Liver (tissue), 9 donors: ENCODE measurements around the gene PDE3B. TPM values are rescaled to one million over a fixed set of nuclear protein-coding genes. Genes with fewer than 3 reads are reported as not detected.

Source experiments
- DNase-seq: peaks from one replicate; pipeline ENCODE4 v3.0.0-alpha.2; 2017; ENCODE audit warnings: low spot score
- H3K27ac ChIP-seq, 2 donors: one replicate each; pipeline ENCODE4 v1.7.0; 2013; ENCODE audit warnings: inconsistent platforms in 2 of 2, low read length in 2 of 2, control low read depth in 1 of 2, low read depth in 1 of 2, mild to moderate bottlenecking in 1 of 2
- H3K27me3 ChIP-seq, 4 donors: one replicate each; pipeline versions ENCODE4 v1.6.1 to v1.7.0; 2013; ENCODE audit warnings: low read length in 3 of 4, inconsistent platforms in 1 of 4, mild to moderate bottlenecking in 1 of 4, moderate library complexity in 1 of 4; ENCODE audit not compliant: control insufficient read depth in 4 of 4, insufficient read depth in 4 of 4
- H3K36me3 ChIP-seq, 4 donors: one replicate each; pipeline versions ENCODE4 v1.6.1 to v1.7.0; 2013; ENCODE audit warnings: low read length in 3 of 4, mild to moderate bottlenecking in 3 of 4, low read depth in 1 of 4, moderate library complexity in 1 of 4; ENCODE audit not compliant: control insufficient read depth in 4 of 4, insufficient read depth in 3 of 4
- H3K4me1 ChIP-seq, 4 donors: one replicate each; pipeline versions ENCODE4 v1.6.1 to v1.7.0; 2013; ENCODE audit warnings: low read length in 3 of 4, mild to moderate bottlenecking in 3 of 4, moderate library complexity in 1 of 4; ENCODE audit not compliant: control insufficient read depth in 4 of 4, insufficient read depth in 4 of 4
- H3K4me3 ChIP-seq, 3 donors: one replicate each; pipeline versions ENCODE4 v1.6.1 to v1.7.0; 2013; ENCODE audit warnings: low read length in 3 of 3, control low read depth in 1 of 3, low read depth in 1 of 3, mild to moderate bottlenecking in 1 of 3
- H3K9ac ChIP-seq, 2 donors: one replicate each; pipeline ENCODE4 v1.7.0; 2013; ENCODE audit warnings: low read length in 2 of 2, mild to moderate bottlenecking in 2 of 2, moderate library complexity in 2 of 2, control low read depth in 1 of 2, low read depth in 1 of 2
- H3K9me3 ChIP-seq, 4 donors: one replicate each; pipeline versions ENCODE4 v1.6.1 to v1.7.0; 2013; ENCODE audit warnings: low read length in 3 of 4; ENCODE audit not compliant: control insufficient read depth in 4 of 4
- ATF3 ChIP-seq: IDR thresholded peaks from 2 replicates; pipeline ENCODE4 v1.6.1; 2016; ENCODE audit warnings: antibody characterized with exemption
- EGR1 ChIP-seq, 2 donors: IDR thresholded peaks; 2 replicates each; pipeline ENCODE4 v1.6.1; 2016 to 2018; ENCODE audit warnings: antibody characterized with exemption in 2 of 2, low read depth in 2 of 2
- FOXA1 ChIP-seq: IDR thresholded peaks from 2 replicates; pipeline ENCODE4 v1.6.1; 2016; ENCODE audit warnings: antibody characterized with exemption
- FOXA2 ChIP-seq: IDR thresholded peaks from 2 replicates; pipeline ENCODE4 v1.6.1; 2016; ENCODE audit warnings: antibody characterized with exemption
- GABPA ChIP-seq, 2 donors: IDR thresholded peaks in 1 of 2; conservative IDR thresholded peaks in 1 of 2; 2 replicates each; pipeline ENCODE4 v1.6.1; 2016; ENCODE audit warnings: antibody characterized with exemption in 2 of 2, mild to moderate bottlenecking in 1 of 2, moderate library complexity in 1 of 2
- HNF4A ChIP-seq, 2 donors: conservative IDR thresholded peaks; 2 replicates each; pipeline ENCODE4 v1.6.1; 2016; ENCODE audit warnings: antibody characterized with exemption in 2 of 2, mild to moderate bottlenecking in 2 of 2
- HNF4G ChIP-seq: IDR thresholded peaks from 2 replicates; pipeline ENCODE4 v1.6.1; 2016; ENCODE audit warnings: antibody characterized with exemption
- JUND ChIP-seq, 2 donors: IDR thresholded peaks; 2 replicates each; pipeline ENCODE4 v1.6.1; 2016; ENCODE audit warnings: antibody characterized with exemption in 2 of 2
- NR2F2 ChIP-seq: IDR thresholded peaks from 2 replicates; pipeline ENCODE4 v1.6.1; 2016; ENCODE audit warnings: antibody characterized with exemption
- RXRA ChIP-seq, 2 donors: IDR thresholded peaks; 2 replicates each; pipeline ENCODE4 v1.6.1; 2017 to 2018; ENCODE audit warnings: antibody characterized with exemption in 2 of 2, mild to moderate bottlenecking in 1 of 2
- SP1 ChIP-seq: IDR thresholded peaks from 2 replicates; pipeline ENCODE4 v1.6.1; 2018; ENCODE audit warnings: antibody characterized with exemption, mild to moderate bottlenecking
- TAF1 ChIP-seq: conservative IDR thresholded peaks from 2 replicates; pipeline ENCODE4 v1.6.1; 2016; ENCODE audit warnings: antibody characterized with exemption, mild to moderate bottlenecking
- YY1 ChIP-seq: IDR thresholded peaks from 2 replicates; pipeline ENCODE4 v1.6.1; 2016; ENCODE audit warnings: antibody characterized with exemption, mild to moderate bottlenecking
- ZBTB33 ChIP-seq: IDR thresholded peaks from 2 replicates; pipeline ENCODE4 v1.6.1; 2016; ENCODE audit warnings: antibody characterized with exemption
- WGBS: extraction: QIAGEN DNeasy Blood & Tissue Kit; methylation state at CpG from one replicate; pipeline ENCODE4 v1.1.7; 2013; 5-methylcytosine and 5-hydroxymethylcytosine counted together
- polyA plus RNA-seq, 2 donors: library from polyadenylated mRNA; stranded (reverse) in 1 of 2; unstranded in 1 of 2; fragments of 200-250 nt in 1 of 2; fragments of >200 nt in 1 of 2; fragmentation: Nextera tagmentation in 1 of 2; extraction: Ambion mirVana in 1 of 2; gene quantifications; one replicate each; pipeline versions ENCODE4 v1.2.1 to v1.2.3, GENCODE V29; 2013 to 2015
- total RNA-seq, 2 donors: library from RNA; depleted of rRNA; stranded (reverse); fragments of >200 nt; gene quantifications; one replicate each; pipeline ENCODE4 v1.2.3, GENCODE V29; 2014
- TF ChIP-seq, protein P1 (sequence below): IDR thresholded peaks from 2 replicates; pipeline ENCODE4 v1.6.1; 2016; ENCODE audit warnings: antibody characterized with exemption, mild to moderate bottlenecking
- TF ChIP-seq, protein P2 (sequence below): IDR thresholded peaks from 2 replicates; pipeline ENCODE4 v1.6.1; 2016; ENCODE audit warnings: antibody characterized with exemption
- TF ChIP-seq, protein P3 (sequence below): fragments of 150-350 bp; IDR thresholded peaks from 2 replicates; pipeline ENCODE4 v1.5.1; 2017; ENCODE audit warnings: improper control_type of control experiment, low read depth, low read length; ENCODE audit not compliant: missing input control
- donor health status: healthy.
- donor health status: healthy.
- donor health status: healthy.
- donor health status: healthy.
- donor health status: healthy.

PDE3B gene
- total and polyA plus RNA-seq, 4 donors, result 11.3 to 43.1 (median 21.7) TPM

- 90% methylated on average over 4 of the region's 4 CpGs for WGBS
- H3K27ac ChIP-seq, result no peak overlapping the region
Measured at GRCh38 chr11:14673421-14673820, 29.8 kb downstream of the PDE3B start.

More at GRCh38 chr11:14673421-14673820, 29.8 kb downstream of the PDE3B start:
- DNase-seq, result no peak
- H3K4me3 ChIP-seq, result no peak overlapping the region
- H3K27me3 ChIP-seq, result no peaks in the 10 kb centered on the region
- no peaks in the 10 kb centered on the region for H3K9me3 ChIP-seq
- H3K9ac ChIP-seq, result no peak overlapping the region
- TF ChIP-seq SP1, result no peak
- no peak for TF ChIP-seq HNF4G
- TF ChIP-seq GABPA (IDR thresholded peaks at IDR 0.05 in 1 of 2, conservative IDR thresholded peaks at IDR 0.05 in 1 of 2), result no peak
- TF ChIP-seq, protein P1, sequence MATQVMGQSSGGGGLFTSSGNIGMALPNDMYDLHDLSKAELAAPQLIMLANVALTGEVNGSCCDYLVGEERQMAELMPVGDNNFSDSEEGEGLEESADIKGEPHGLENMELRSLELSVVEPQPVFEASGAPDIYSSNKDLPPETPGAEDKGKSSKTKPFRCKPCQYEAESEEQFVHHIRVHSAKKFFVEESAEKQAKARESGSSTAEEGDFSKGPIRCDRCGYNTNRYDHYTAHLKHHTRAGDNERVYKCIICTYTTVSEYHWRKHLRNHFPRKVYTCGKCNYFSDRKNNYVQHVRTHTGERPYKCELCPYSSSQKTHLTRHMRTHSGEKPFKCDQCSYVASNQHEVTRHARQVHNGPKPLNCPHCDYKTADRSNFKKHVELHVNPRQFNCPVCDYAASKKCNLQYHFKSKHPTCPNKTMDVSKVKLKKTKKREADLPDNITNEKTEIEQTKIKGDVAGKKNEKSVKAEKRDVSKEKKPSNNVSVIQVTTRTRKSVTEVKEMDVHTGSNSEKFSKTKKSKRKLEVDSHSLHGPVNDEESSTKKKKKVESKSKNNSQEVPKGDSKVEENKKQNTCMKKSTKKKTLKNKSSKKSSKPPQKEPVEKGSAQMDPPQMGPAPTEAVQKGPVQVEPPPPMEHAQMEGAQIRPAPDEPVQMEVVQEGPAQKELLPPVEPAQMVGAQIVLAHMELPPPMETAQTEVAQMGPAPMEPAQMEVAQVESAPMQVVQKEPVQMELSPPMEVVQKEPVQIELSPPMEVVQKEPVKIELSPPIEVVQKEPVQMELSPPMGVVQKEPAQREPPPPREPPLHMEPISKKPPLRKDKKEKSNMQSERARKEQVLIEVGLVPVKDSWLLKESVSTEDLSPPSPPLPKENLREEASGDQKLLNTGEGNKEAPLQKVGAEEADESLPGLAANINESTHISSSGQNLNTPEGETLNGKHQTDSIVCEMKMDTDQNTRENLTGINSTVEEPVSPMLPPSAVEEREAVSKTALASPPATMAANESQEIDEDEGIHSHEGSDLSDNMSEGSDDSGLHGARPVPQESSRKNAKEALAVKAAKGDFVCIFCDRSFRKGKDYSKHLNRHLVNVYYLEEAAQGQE, result no peak
- no peak for TF ChIP-seq ZBTB33
- no peak for TF ChIP-seq NR2F2
- no peak for TF ChIP-seq FOXA1
- TF ChIP-seq RXRA (IDR thresholded peaks at IDR 0.05), result no peak
- TF ChIP-seq FOXA2, result no peak
- no peak for TF ChIP-seq TAF1
- no peak for TF ChIP-seq YY1
- no peak for TF ChIP-seq EGR1 (IDR thresholded peaks at IDR 0.05; ENCODE audit: low read depth in 2 of 2)
- no peak for TF ChIP-seq JUND (IDR thresholded peaks at IDR 0.05)
- no peak for TF ChIP-seq HNF4A (conservative IDR thresholded peaks at IDR 0.05)
- TF ChIP-seq, protein P2, sequence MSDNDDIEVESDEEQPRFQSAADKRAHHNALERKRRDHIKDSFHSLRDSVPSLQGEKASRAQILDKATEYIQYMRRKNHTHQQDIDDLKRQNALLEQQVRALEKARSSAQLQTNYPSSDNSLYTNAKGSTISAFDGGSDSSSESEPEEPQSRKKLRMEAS, result no peak
- TF ChIP-seq ATF3, result no peak
- TF ChIP-seq, protein P3, sequence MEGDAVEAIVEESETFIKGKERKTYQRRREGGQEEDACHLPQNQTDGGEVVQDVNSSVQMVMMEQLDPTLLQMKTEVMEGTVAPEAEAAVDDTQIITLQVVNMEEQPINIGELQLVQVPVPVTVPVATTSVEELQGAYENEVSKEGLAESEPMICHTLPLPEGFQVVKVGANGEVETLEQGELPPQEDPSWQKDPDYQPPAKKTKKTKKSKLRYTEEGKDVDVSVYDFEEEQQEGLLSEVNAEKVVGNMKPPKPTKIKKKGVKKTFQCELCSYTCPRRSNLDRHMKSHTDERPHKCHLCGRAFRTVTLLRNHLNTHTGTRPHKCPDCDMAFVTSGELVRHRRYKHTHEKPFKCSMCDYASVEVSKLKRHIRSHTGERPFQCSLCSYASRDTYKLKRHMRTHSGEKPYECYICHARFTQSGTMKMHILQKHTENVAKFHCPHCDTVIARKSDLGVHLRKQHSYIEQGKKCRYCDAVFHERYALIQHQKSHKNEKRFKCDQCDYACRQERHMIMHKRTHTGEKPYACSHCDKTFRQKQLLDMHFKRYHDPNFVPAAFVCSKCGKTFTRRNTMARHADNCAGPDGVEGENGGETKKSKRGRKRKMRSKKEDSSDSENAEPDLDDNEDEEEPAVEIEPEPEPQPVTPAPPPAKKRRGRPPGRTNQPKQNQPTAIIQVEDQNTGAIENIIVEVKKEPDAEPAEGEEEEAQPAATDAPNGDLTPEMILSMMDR, result no peak
- H3K36me3 ChIP-seq, result no peaks in the 10 kb centered on the region
- H3K4me1 ChIP-seq, result peaks cover 0 to 18% (median 8%) of the 10 kb centered on the region in 4 donors
